Cerebellar nuclear complex (tissue), 1 donor: Measurements from ENCODE around the gene SAPCD2.
"Not testable (repeated sequence)": the region's sequence is repeated elsewhere in the genome, so short reads cannot be mapped to it uniquely, and the experiment has no call there.

Source experiments
- DNase-seq, 2 experiments: peaks; one replicate each; lab custom pipeline; 2025; lab: John Stamatoyannopoulos, UW

SAPCD2 gene, protein sequence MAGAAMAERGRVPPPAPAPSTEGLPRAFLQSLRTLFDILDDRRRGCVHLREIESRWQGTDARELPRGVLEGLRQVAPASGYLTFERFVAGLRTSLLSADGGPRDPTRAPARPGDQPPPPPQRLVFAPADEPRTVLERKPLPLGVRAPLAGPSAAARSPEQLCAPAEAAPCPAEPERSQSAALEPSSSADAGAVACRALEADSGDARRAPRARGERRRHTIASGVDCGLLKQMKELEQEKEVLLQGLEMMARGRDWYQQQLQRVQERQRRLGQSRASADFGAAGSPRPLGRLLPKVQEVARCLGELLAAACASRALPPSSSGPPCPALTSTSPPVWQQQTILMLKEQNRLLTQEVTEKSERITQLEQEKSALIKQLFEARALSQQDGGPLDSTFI

DNA sequence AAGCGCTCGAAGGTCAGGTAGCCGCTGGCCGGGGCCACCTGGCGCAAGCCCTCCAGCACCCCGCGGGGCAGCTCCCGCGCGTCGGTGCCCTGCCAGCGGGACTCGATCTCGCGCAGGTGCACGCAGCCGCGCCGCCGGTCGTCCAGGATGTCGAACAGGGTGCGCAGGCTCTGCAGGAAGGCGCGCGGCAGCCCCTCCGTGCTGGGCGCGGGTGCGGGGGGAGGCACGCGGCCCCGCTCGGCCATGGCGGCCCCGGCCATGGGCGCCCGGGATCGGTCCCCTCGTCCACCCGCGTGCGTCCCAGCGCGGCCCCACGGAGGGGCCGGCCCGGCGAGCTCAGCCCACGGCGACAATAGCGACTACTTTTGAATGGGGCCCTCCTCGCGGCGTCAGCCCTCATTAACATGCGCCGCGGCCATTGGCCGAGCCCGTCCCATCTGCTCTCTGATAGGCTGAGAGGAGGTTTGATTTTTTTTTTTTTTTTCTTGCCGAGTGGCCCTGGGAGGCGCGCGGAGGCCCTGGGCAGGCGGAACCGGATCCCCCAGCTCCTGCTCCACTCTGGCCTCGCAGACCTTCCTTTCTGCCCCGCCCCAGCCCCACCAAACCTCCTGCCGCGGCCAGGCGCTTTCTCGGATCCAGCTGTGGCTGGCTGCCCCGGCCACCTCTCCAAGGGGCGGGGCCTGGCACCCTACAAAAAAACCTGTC is at the start of gene SAPCD2:
Gene SAPCD2, minus strand, starts transcription at position 357 of the 705 bp plus-strand sequence. Its CDS starts 97 bp downstream, at position 260.
- DNase-seq: peak in 1 of 2 experiments; percentile 36

DNA sequence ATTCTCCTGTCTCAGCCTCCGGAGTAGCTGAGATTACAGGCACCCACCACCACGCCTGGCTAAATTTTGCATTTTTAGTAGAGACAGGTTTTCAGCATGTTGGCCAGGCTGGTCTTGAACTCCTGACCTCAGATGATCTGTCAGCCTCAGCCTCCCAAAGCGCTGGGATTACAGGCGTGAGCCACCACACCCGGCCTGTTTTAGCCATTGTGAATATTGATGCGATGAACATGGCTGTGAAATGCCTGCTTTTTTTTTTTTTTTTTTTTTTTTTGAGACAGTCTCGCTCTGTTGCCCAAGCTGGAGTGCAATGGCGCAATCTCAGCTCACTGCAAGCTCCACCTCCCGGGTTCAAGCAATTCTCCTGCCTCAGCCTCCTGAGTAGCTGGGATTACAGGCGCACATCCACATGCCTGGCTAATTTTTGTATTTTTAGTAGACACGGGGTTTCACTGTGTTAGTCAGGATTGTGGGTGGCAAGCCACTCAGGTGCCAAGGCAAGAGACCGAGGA is 47.8 kb upstream of the SAPCD2 start:
- DNase-seq: not testable (repeated sequence)

DNA sequence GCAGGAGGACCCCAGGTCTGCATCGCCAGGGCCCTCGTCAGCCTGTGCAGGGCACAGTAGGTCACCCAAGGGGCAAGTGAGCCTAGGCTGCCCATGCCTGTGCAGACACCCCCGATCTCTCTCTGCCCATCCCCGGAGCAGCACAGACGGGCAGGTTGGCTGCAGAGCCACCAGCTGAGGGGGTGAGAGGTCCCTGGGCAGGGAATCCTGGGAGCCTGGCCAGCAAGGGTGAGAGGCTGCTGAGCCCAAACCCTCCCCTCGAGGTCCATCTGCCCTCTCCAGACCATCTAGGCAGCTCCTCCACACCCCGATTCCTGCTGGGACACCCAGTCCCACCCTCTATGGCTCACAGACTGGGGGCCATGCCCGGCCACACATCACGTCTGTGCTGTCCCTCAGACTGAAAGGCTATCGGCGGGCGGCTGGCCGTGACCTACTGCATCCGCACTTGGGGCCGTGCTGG is 46.9 kb upstream of the SAPCD2 start:
- DNase-seq: no peak

DNA sequence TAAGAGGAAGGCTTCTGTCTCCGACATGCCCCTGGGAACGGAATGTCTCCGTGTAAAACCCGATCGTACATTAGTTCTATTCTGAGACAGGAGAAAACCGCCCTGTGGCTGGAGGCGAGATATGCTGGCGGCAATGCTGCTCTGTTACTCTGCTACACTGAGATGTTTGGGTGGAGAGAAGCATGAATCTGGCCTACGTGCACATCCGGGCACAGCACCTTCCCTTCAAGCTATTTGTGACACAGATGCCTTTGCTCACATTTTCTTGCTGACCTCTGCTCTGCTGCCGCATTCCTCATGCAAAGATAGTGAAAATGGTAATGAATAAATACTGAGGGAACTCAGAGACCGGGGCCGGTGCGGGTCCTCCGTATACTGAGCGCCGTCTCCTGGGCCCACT is 46.4 kb upstream of the SAPCD2 start:
- no peak for DNase-seq

DNA sequence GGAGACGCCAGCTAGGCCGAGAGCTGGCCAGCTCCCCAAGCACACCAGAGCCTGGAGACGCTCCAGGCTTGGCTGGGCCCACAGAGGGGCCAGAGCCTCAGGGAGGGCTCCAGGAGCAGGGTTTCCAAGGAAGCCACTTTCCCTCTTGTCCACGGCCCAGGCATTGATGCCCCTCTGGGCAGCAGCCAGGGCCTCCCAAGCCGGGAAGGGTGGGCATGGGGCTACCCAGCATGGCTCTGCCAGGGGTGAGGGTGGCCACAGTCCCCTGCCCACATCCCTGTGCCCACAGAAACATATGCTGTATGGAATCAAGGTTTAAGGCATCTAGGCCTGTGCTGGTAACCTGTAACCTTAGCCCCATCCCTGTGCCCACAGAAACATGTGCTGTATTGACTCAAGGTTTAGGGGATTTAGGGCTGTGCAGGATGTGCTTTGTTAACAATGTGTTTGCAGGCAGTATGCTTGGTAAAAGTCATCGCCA is 45.7 kb upstream of the SAPCD2 start:
- no peak for DNase-seq

DNA sequence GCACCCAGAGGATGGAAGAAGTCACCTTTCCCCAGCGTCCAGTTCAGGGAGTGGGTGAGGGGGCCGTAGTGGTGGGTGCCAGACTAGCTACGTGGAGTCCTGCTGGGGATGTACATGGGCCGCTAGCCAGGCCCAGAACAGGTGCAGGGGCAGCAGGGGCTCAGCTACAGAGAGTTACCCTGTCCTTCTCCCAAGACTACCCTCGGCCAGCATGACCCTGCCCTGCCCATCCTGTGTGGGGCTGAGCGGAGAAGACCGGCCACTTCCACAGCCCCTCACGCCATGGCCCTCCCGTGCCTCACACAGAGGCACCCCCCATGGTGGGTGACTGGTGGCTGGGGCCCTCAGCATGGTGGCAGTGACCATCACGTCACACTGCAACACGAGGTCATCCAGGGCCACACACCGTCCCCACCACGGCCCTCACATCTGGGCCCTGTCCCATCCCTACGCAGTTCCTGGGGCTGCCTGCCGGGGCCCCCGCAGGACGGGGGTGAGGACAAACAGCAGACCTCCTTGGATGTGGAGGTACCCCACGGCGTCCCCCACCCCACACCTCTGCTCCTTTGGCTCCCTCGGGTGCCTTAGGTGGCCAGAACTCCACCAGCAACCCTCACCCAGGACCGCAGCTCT is 45.2 kb upstream of the SAPCD2 start:
- no peak for DNase-seq

DNA sequence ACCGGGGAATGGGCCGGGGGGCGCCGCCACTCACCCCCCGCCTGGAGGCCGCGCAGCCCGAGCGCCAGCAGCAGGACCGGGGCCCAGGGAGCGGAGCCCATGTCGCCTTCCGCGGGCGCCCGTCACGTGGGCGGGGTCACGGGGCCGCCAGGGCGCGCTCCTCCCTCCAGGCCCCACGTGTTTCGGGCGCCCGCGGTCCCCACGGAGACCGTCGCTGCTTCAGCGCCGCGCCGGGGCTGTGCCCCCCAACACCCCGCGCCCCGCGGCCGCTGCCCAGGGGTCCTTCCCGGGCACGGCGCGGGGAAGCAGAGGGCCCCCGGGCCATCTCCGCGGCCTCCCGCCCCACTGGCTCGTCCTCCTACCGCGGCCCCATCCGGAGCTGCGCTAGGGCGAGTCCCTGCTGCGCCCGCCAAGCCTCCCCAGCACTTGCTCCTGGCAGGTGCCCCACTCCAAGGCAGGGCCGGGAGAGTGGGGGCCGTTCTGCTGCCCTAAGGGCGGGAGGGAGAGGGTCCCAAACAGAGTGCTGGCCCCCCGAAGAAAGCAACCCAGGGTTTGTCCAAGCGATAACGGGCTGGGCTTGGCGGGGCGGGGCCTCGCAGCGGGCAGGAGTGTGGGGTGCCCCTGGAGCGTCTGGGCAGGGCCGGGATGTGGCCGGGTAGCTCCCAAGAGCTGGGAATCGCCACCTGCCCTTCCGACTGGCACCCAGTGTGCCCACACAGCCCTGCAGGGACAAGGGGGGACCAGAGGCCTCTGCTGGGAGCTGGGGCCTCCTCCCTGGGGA is 44.4 kb upstream of the SAPCD2 start, which contains the start of gene DPP7:
Gene DPP7, minus strand, starts transcription at position 121 of the 781 bp plus-strand sequence. Its CDS starts 20 bp downstream, at position 101.
- no peak for DNase-seq

DNA sequence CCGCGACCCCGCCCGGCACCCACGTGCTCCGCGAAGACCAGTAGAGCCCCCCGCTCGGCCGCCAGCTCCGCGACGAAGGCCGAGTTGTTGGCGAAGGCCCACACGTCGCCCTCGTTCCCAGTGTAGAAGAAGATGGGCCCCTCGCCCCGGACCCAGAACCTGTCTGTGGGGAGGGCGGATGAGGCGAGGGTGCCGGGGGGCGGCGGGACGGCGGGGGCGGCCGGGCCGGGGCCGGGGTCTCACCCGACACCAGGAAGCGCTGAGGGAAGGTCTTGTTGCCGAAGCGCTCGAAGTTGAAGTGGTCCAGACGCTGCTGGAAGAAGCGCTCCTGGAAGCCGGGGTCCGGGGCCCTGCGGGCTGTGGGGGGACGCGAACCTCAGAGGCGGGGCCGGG is 43.9 kb upstream of the SAPCD2 start:
- no peak for DNase-seq

DNA sequence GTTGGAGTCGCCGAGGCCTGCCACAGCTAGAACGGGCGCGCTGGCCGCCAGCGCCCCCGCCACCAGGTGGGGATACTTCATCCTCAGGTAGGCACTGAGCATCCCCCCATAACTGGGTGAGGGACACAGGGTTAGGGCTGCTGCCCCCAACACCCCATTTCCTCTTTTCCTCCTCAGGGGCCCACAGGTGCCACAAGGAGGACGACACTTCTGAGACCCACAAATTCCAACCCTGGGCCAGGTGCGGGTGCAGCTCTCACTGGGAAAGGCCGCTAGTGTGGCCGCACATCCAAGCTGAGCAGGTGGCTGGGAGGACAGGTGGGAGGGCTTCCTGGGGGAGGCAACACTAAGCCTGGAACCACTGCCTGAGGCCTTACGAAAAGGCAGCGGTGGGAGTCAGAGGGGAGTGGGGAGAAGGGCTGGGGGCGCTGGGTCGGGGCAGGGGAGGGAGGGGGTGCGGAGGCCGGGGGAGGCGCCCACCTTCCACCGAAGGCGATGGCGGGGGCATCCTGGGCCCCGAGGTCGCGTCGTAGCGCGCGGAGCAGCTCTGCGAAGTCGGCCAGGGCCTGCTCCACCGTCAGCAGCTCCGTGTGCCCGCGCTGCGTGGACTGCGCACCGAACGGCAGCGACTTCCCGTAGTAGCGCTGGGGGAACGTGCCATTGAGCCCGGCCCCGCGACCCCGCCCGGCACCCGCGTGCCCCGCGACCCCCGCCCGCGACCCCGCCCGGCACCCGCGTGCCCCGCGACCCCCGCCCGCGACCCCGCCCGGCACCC is 43.2 kb upstream of the SAPCD2 start:
- DNase-seq: no peak

DNA sequence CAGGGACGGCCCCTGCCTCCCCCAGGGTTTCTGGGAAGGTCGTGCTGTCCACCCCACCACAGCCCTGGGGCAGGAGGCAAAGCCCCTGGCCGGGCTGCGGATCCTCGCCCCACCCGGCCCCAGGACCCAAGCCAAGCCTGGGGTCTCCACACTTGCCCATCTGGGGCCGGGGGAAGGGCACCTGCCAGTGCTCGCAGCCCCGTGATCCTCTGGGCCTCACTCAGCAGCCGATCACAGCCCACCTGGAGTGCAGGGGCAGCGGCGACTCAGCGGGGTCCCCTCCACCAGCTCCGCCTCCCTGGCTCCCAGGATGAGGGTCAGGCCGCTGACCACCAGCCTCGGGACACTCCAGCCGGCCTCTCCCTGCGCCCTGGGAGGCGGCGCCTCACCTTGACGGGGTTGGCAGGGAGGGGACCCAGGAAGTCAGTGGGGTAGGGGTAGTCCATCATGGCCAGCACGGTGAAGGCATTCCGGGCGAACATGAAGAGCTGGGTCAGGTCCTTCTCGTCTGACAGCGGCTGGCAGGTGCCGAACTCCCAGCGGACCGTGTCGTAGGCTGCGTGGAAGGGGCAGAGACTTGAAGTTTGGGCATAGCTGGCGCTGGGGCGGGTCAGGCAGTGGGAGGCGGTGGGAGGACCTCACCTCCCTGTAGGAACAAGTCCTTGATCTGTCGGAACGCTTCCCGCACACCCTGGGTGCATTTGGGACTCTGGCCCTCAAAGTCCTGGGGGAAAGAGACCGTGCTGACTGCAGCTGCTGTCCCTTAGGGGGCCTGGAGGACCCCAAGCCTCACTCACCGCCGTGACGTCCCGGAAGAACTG is 42.4 kb upstream of the SAPCD2 start:
- no peak for DNase-seq

DNA sequence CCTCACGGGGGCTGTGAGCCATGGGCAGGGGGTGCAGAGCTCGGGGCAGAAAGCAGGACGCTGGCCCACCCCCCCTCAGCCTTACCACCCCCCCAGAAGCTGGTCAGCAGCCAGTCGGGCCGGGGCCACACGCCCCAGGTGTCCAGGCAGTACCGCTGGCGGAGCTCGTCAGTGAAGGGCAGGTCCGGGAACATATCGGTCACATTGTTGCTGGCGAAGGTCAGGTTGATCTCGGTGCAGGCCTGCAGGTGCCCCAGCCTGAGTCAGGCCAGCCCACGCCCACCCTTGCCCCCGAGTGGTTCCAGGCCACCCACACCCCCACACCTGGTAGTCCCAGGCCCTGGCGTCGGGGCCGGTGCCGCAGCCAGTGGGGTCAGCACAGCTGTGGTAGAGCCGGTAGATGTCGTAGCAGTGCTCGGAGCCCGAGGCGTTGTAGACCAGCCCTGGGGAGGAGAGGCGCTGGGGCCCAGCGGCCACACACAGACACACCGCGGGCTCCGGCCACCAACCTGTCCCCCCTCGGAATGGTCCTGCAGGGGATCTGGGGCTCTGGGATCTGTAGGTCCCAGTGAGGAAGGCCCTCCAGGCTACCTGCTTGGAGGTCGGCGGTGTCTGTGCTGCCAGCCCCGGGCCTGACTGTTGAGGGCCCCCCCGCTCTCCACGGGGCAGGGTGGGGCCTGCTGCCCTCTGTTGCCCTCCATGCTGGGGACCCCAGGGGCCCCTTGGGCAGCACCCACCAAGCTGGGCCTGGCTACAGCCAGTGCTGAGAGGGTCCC is 41.6 kb upstream of the SAPCD2 start:
- no peak for DNase-seq

DNA sequence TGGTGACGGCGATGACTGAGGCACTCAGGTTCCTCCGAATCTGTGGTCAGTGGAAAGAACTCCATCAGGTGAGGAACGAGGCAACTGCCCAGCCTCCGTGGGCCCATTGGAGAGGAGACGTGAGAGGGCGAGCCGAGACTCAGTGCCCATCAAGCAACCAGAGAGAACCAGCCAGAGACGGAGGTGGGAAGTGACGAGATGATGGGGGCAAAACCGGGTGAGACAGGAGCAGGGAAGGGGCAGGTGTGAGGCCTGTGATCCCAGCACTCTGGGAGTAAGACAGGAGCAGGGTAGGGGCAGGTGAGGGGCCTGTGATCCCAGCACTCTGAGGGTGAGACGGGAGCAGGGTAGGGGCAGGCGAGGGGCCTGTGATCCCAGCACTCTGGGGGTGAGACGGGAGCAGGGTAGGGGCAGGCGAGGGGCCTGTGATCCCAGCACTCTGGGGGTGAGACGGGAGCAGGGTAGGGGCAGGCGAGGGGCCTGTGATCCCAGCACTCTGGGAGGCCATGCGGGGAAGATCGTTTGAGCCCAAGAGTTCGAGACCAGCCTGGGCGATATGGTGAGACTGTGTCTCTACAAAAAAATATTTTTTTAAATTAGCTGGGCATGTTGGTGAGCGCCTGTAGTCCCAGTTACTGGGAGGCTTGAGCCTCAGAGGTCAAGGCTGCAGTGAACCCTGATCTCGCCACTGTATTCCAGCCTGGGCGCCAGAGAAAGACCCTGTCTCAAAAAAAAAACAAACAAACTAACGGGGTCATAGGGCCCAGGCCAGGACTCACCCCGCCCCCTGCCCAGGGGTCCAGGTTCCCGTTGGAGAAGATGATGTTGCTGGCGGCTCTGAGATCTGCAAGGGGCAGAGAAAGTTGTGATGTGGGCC is 40.8 kb upstream of the SAPCD2 start:
- DNase-seq: no peak

DNA sequence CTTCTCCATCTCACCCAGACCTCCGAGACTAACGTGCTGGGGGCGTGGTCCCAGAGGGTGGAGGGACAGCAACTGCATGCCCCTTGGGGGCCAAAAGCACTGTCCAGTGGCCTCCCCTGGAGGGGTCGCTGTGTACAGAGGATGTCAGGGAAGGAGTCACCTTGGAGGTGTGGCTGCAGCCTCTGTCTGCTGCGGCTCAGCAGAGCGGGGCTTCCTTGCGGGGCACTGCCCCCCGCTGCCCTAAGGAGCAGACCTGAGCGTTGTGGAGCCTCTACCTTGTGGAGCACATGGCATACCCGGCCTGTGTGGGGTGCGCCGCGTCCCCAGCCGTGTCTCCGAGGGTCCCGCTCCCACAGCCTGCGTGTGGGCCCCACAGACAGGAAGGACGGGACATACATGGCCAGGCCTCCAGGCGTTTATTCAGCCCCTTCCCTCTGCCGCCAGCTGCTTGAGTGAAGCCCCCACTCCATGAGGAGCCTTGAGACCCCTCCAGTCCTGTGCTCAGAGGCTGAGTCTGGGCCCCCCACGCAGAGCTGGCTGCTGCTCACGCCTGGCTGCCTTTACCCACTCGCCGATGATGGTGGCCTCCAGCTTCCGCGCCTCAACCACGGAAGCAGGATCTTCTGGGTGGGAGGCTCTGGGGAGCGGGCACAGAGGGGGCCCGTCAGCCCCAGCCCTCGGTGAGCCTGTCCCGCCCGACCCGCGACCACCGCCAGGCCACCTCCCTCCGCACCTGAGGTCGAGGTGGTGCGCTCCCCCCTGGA is 40.0 kb upstream of the SAPCD2 start:
- no peak for DNase-seq

DNA sequence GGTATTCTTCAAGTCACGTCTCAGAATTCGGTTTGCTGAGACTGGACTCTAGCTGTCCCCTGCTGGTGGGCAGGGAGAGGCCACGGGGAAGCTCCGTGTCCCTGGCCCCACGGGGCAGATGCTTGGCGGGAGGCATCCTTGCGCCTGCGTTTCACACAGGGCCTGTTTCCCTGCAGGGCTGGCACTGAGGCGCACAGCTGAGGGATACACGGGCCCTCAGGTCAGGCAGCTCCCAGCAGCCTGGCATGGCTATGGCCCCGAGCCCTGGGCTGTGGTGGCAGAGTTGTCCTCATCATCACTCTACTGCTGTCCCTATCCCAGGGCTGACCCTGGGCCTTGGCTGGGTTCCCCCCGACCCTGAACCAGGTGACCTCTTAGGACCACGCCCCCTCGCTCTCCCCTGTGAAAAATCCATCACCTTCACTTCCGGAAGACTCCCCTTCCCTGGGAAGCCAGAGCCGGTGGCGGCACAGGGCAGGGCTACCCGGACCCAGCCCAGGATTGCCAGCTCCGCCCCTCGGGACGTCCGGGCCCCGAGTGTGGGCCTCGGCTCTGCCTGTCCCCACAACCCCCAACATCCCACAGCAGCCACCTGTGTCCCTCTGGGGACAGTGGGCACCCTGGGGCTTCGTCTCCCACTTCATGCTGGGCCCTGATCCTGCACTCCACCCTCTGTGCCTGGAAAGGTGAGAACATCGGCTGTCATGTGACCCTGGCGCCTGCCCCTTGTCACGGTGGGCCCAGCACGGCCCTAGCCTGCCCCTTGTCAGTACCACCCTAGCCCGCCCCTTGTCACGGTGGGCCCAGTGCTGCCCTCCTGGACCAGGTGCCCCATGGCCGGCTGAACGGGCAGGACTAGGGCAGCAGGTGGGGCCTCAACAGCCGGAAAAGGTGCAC is 39.1 kb upstream of the SAPCD2 start:
- DNase-seq: no peak

DNA sequence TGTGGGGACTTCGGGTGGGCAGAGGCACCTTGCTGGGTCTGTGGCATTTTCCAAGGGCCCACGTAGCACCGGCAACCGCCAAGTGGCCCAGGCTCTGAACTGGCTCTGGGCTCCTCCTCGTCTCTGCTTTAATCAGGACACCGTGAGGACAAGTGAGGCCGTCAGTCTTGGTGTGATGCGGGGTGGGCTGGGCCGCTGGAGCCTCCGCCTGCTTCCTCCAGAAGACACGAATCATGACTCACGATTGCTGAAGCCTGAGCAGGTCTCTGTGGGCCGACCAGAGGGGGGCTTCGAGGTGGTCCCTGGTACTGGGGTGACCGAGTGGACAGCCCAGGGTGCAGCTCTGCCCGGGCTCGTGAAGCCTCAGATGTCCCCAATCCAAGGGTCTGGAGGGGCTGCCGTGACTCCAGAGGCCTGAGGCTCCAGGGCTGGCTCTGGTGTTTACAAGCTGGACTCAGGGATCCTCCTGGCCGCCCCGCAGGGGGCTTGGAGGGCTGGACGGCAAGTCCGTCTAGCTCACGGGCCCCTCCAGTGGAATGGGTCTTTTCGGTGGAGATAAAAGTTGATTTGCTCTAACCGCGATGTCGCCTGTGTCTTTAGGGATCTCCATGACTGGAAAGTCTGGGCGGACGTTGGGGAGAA is 38.4 kb upstream of the SAPCD2 start:
- no peak for DNase-seq

DNA sequence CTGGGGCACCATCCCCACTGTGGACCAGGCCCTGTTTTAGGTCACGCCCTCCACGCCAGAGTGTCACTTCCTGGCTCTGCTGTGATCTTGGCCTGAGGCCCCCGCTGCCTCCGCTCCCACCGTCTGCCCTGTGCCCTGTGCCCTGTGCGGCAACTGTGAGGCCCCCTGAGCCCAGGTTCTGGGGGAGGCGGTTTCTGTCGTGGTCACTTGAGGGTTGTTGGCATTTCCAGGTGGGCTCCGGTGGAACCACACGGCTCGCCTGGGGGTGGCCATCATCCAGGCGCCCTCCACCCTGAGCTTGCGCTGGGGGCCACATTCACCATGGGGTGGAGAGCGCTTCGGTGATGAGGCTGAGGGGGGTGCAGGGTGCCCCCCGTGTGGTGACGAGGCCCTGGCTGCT is 37.6 kb upstream of the SAPCD2 start:
- no peak for DNase-seq
